Endothelial cell of umbilical vein (primary cell): Measurements from ENCODE around the gene CDIPT. TPM values are rescaled to one million over a fixed set of nuclear protein-coding genes. Genes with fewer than 3 reads are reported as not detected.

Experiments
- BruUV-seq: library from RNA; stranded (reverse); fragments of 400-500 nt; replicated peaks from 2 replicates; lab custom pipeline; 2021; lab: Mats Ljungman, UMichigan
- CTCF ChIA-PET: fragments of 300-600, 350-600 bp; sonication (Branson Sonifier 250); formaldehyde crosslinking; loops from one replicate; lab custom pipeline; 2021; ENCODE audit warnings: antibody characterized with exemption, inconsistent platforms; lab: Charles Lee
- POLR2A ChIA-PET: fragments of 300-600, 350-600 bp; sonication (Branson Sonifier 250); formaldehyde crosslinking; loops from one replicate; lab custom pipeline; 2021; ENCODE audit warnings: antibody characterized with exemption, inconsistent platforms; lab: Charles Lee
- DNase-seq: peaks from one replicate; pipeline ENCODE4 v3.0.0-alpha.2; 2011; ENCODE audit warnings: low read depth, low spot score
- FAIRE-seq: peaks from 2 replicates; lab custom pipeline; 2011; peaks lifted over from hg19 to GRCh38; lab: Jason Lieb, UNC
- H2AFZ ChIP-seq: 2 replicates; pipeline ENCODE4 v1.6.0; 2012; ENCODE audit warnings: low read depth, low read length, control low read depth, inconsistent platforms
- H3K27ac ChIP-seq: 2 replicates; pipeline ENCODE4 v1.5.1; 2011; ENCODE audit warnings: low read depth, mild to moderate bottlenecking, control low read depth, low read length, moderate library complexity; ENCODE audit not compliant: insufficient read depth
- H3K27me3 ChIP-seq, 2 experiments: 2 replicates each; pipeline versions ENCODE4 v1.6.0 to v1.6.1; 2011; ENCODE audit warnings: low read length in 2 of 2, mixed read lengths in 1 of 2; ENCODE audit not compliant: control insufficient read depth in 2 of 2, insufficient read depth in 2 of 2
- H3K36me3 ChIP-seq, 2 experiments: 2 replicates in 1 of 2; 3 replicates in 1 of 2; pipeline ENCODE4 v1.5.1; 2011; ENCODE audit warnings: low read length in 2 of 2, mild to moderate bottlenecking in 1 of 2, moderate library complexity in 1 of 2; ENCODE audit not compliant: control insufficient read depth in 2 of 2, insufficient read depth in 2 of 2; ENCODE audit errors: extremely low read depth in 1 of 2
- H3K4me1 ChIP-seq: 3 replicates; pipeline ENCODE4 v1.5.1; 2011; ENCODE audit warnings: mild to moderate bottlenecking, low read length; ENCODE audit not compliant: control insufficient read depth, insufficient read depth; ENCODE audit errors: extremely low read depth
- H3K4me2 ChIP-seq: 2 replicates; pipeline ENCODE4 v1.6.1; 2011; ENCODE audit warnings: low read length, control low read depth, mixed read lengths; ENCODE audit not compliant: insufficient read depth
- H3K4me3 ChIP-seq, 3 experiments: fragments of 200-600 bp in 1 of 3; sonication (generic), shearing (Covaris generic) in 1 of 3; replicated peaks in 1 of 3; 2 replicates each; pipeline ENCODE4 v1.5.1; 2011 to 2016; ENCODE audit warnings: control low read depth in 3 of 3, low read length in 3 of 3, mild to moderate bottlenecking in 2 of 3, inconsistent platforms in 1 of 3, low read depth in 1 of 3, moderate library complexity in 1 of 3; ENCODE audit not compliant: insufficient read depth in 1 of 3
- H3K79me2 ChIP-seq: 2 replicates; pipeline ENCODE4 v1.6.0; 2012; ENCODE audit warnings: low read length, inconsistent platforms; ENCODE audit not compliant: control insufficient read depth, insufficient read depth
- H3K9ac ChIP-seq: replicated peaks from 2 replicates; pipeline ENCODE3; 2011; ENCODE audit warnings: low read length, control low read depth; ENCODE audit not compliant: insufficient read depth; ENCODE audit errors: extremely low read depth
- H3K9me1 ChIP-seq: replicated peaks from 3 replicates; pipeline ENCODE4 v1.6.0; 2011; ENCODE audit warnings: mild to moderate bottlenecking, low read length; ENCODE audit not compliant: control insufficient read depth, insufficient read depth; ENCODE audit errors: extremely low read depth
- H3K9me3 ChIP-seq: replicated peaks from 2 replicates; pipeline ENCODE4 v1.5.1; 2012; ENCODE audit warnings: low read length, inconsistent platforms; ENCODE audit not compliant: control insufficient read depth, insufficient read depth
- H4K20me1 ChIP-seq: replicated peaks from 2 replicates; pipeline ENCODE3; 2011; ENCODE audit warnings: mild to moderate bottlenecking, low read length; ENCODE audit not compliant: control insufficient read depth, insufficient read depth; ENCODE audit errors: extremely low read depth
- CTCF ChIP-seq, 2 donors: IDR thresholded peaks; 1 replicate in 1 of 2; 2 replicates in 1 of 2; pipeline ENCODE4 v1.5.1; 2011; ENCODE audit warnings: low read length in 2 of 2, mild to moderate bottlenecking in 2 of 2, moderate library complexity in 2 of 2, control low read depth in 1 of 2, inconsistent platforms in 1 of 2, low read depth in 1 of 2; ENCODE audit not compliant: insufficient read depth in 1 of 2; ENCODE audit errors: extremely low read depth in 1 of 2
- EZH2 ChIP-seq: IDR thresholded peaks from 2 replicates; pipeline ENCODE4 v1.6.1; 2012; ENCODE audit warnings: borderline replicate concordance, low read depth, mild to moderate bottlenecking, moderate library complexity, low read length, inconsistent platforms; ENCODE audit not compliant: severe bottlenecking
- FOS ChIP-seq: IDR thresholded peaks from 2 replicates; pipeline ENCODE4 v1.6.1; 2011; ENCODE audit warnings: mild to moderate bottlenecking, low read length, moderate library complexity, borderline replicate concordance; ENCODE audit not compliant: insufficient read depth
- GATA2 ChIP-seq: IDR thresholded peaks from 2 replicates; pipeline ENCODE4 v1.7.0; 2011; ENCODE audit warnings: low read depth, mild to moderate bottlenecking, moderate library complexity, mixed read lengths, low read length; ENCODE audit not compliant: insufficient read length, insufficient read depth
- JUN ChIP-seq: IDR thresholded peaks from 2 replicates; pipeline ENCODE4 v1.6.1; 2011; ENCODE audit warnings: borderline replicate concordance, low read depth; ENCODE audit not compliant: insufficient read length, insufficient read depth
- MYC ChIP-seq: IDR thresholded peaks from one replicate; pipeline ENCODE4 v1.6.1; 2011; ENCODE audit warnings: mild to moderate bottlenecking, low read depth, low read length
- POLR2A ChIP-seq: IDR thresholded peaks from 2 replicates; pipeline ENCODE4 v1.6.1; 2012; ENCODE audit warnings: low read depth, mild to moderate bottlenecking, control low read depth, low read length
- POLR2AphosphoS5 ChIP-seq: IDR thresholded peaks from 2 replicates; pipeline ENCODE4 v1.6.1; 2012; ENCODE audit warnings: low read depth, mild to moderate bottlenecking, control low read depth, low read length, moderate library complexity; ENCODE audit not compliant: insufficient read depth
- dilution Hi-C: fragments of 300-500 bp; cut with MboI; formaldehyde crosslinking; loops from one replicate; pipeline ENCODE4 v1.15.0; 2019; ENCODE audit warnings: low sequenced_read_pairs; ENCODE audit not compliant: extremely low pct_ligation_motif_present
- intact Hi-C: fragments of 100-400 bp; cut with micrococcal nuclease; formaldehyde crosslinking; loops from one replicate; pipeline ENCODE4 v1.10.0; 2022
- polyA plus RNA-seq, 4 experiments: library from polyadenylated mRNA; depleted of rRNA in 3 of 4; stranded (reverse) in 3 of 4; unstranded in 1 of 4; fragments of >200 nt; gene quantifications; 2 replicates each; pipeline versions ENCODE4 v1.2.1 to v1.2.3, GENCODE V29; 2011 to 2012; ENCODE audit warnings: missing spikeins in 1 of 4
- total RNA-seq: library from RNA; stranded (reverse); gene quantifications from 2 replicates; pipeline ENCODE4 v1.2.3, GENCODE V29; 2021
- TF ChIP-seq, protein P1 (sequence below): IDR thresholded peaks from 2 replicates; pipeline ENCODE4 v1.6.1; 2011; ENCODE audit not compliant: insufficient read depth, insufficient read length

CDIPT gene
- total and polyA plus RNA-seq, 2 donors (not counting 3 experiments of a cell fraction or from before 2014, with no cell fraction given), result 68.7 to 161 TPM

DNA sequence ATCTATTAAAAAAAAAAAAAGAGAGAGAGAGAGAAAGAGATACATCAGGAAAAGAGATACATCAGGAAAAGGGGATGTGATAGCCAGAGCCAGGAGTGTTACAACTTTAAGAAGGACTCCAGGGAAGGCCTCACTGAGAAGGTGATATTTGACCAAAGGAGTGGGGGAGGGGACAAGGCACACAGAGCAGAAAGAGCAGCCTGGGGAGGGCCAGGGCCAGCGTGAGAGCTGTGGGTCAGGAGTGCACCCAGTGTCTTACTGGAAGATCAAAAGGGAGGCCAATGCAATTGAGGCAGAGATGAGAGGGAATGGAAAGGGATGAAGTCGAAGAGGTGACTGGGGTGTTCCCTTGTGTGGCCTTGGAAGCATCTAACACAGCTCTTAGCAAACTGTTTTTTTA is 44.9 kb upstream of the CDIPT start:
- H3K4me3 ChIP-seq, result no peak overlapping the region
- no TSS peak for BruUV-seq
- CTCF ChIA-PET, result interaction anchor here (0.7 to 1.4 kb wide), 3 partner anchors 8 to 53 kb away, joined by 3 to 6 read pairs (median 3); partner anchors contain the start of genes ASPHD1 and SEZ6L2
- H3K27ac ChIP-seq, result no peak overlapping the region
- no peaks in the 10 kb centered on the region for H4K20me1 ChIP-seq
- H3K4me2 ChIP-seq, result no peak overlapping the region
- TF ChIP-seq JUN (no peak), POLR2A (no peak), GATA2 (no peak), EZH2 (no peak), FOS (no peak), MYC (no peak), POLR2AphosphoS5 (no peak), CTCF (IDR thresholded peaks at IDR 0.05; ENCODE audit: extremely low read depth in 1 of 2, insufficient read depth in 1 of 2, low read depth in 1 of 2, low read length in 2 of 2) (no peak)
- TF ChIP-seq, protein P1, sequence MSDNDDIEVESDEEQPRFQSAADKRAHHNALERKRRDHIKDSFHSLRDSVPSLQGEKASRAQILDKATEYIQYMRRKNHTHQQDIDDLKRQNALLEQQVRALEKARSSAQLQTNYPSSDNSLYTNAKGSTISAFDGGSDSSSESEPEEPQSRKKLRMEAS, result no peak
- H3K9me1 ChIP-seq, result no peaks in the 10 kb centered on the region
- no peaks in the 10 kb centered on the region for H3K9me3 ChIP-seq
- dilution Hi-C loops, result no loop called here
- no peaks in the 10 kb centered on the region for H3K4me1 ChIP-seq
- H3K79me2 ChIP-seq, result no peaks in the 10 kb centered on the region
- H3K36me3 ChIP-seq, result no peaks in the 10 kb centered on the region
- POLR2A ChIA-PET, result interaction anchor here (0.6 kb wide), 1 partner anchor 86 kb away, joined by 7 read pairs; no protein-coding TSS in a partner anchor
- FAIRE-seq (no peak), DNase-seq (no peak)
- H2AFZ ChIP-seq, result no peak overlapping the region
- intact Hi-C loops, result loop anchor here (10.0 kb wide), 1 partner anchor 83 kb away; the partner anchor contains the start of gene MVP
- H3K9ac ChIP-seq, result no peak overlapping the region
- H3K27me3 ChIP-seq, result no peaks in the 10 kb centered on the region
